HEK293 (cell line): Measurements from ENCODE around the gene DCTN2.

Experiments used
- BCL11A ChIP-seq: fragments of 450-650 bp; formaldehyde crosslinking; IDR thresholded peaks from 2 replicates; pipeline ENCODE4 v1.5.1; 2016; ENCODE audit warnings: low read depth, missing biosample characterization, missing genetic modification characterization
- CTCF ChIP-seq: fragments of 450-650 bp; formaldehyde crosslinking; IDR thresholded peaks from 2 replicates; pipeline ENCODE4 v1.5.1; 2016; ENCODE audit warnings: missing biosample characterization, missing genetic modification characterization
- ZBTB8A ChIP-seq: fragments of 450-650 bp; formaldehyde crosslinking; IDR thresholded peaks from 2 replicates; pipeline ENCODE4 v1.5.1; 2016; ENCODE audit warnings: missing biosample characterization, missing genetic modification characterization
- ZNF184 ChIP-seq: fragments of 450-650 bp; IDR thresholded peaks from 2 replicates; pipeline ENCODE4 v1.5.1; 2018; ENCODE audit warnings: missing biosample characterization, mild to moderate bottlenecking, missing genetic modification characterization

DNA sequence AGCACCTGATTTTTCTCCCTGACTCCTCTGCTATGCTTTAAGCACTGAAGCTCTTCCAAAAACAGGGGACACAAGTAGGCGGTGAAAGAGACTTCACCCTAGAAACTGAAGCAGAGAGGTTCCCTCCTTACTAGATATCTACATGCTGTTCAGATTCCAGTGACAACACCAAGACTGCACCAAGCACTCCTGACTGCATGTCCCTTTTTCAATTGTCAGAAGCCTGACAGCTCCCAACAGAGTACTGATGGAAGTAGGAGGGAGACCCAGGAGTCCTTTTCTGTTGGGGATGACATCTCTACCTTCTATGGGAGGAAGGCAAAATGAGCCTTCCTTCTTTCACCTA is 10.4 kb downstream of the DCTN2 start:
- TF ChIP-seq CTCF (tag by site-specific recombination) (no peak), ZNF184 (tag by site-specific recombination) (no peak), BCL11A (tag by site-specific recombination) (no peak), ZBTB8A (tag by site-specific recombination) (no peak)
